Stimulated activated memory B cell treated with anti-CD40 and anti-IgM and Interleukin-4, amounts not matched to agents 10 μg/mL and 1 μg/mL and 100 μg/mL, for 72 hours (primary cell): ENCODE measurements around the gene CPPED1.
"Not testable (repeated sequence)": the region's sequence is repeated elsewhere in the genome, so short reads cannot be mapped to it uniquely, and the experiment has no call there.

Source experiments
- ATAC-seq: fragments of 150-1000 bp; cut with Tn5 transposase; 2 replicates; pipeline ENCODE4 v1.10.0; 2021
- H3K27ac Mint-ChIP-seq: one replicate; pipeline ENCODE4 v1.8.0; 2022; ENCODE audit warnings: mild to moderate bottlenecking, mixed read lengths
- H3K27me3 Mint-ChIP-seq: one replicate; pipeline ENCODE4 v1.8.0; 2022; ENCODE audit warnings: mixed read lengths
- H3K36me3 Mint-ChIP-seq: one replicate; pipeline ENCODE4 v1.8.0; 2022; ENCODE audit warnings: mixed read lengths
- H3K4me1 Mint-ChIP-seq: one replicate; pipeline ENCODE4 v1.8.0; 2022; ENCODE audit warnings: mixed read lengths
- H3K4me3 Mint-ChIP-seq: one replicate; pipeline ENCODE4 v1.8.0; 2022; ENCODE audit warnings: mild to moderate bottlenecking, moderate library complexity, mixed read lengths
- H3K9me3 Mint-ChIP-seq: one replicate; pipeline ENCODE4 v1.8.0; 2022; ENCODE audit warnings: mixed read lengths

The CPPED1 gene

GRCh38 chr16:12793120-12793864 is 10.4 kb downstream of the CPPED1 start:
- no peaks in the 10 kb centered on the region for H3K27me3 Mint-ChIP-seq
- no peak for ATAC-seq
- H3K9me3 Mint-ChIP-seq, result peaks cover 6% of the 10 kb centered on the region
- peaks cover 31% of the 10 kb centered on the region for H3K36me3 Mint-ChIP-seq
- no peak overlapping the region for H3K27ac Mint-ChIP-seq
- H3K4me1 Mint-ChIP-seq, result no peaks in the 10 kb centered on the region
- no peak overlapping the region for H3K4me3 Mint-ChIP-seq

DNA sequence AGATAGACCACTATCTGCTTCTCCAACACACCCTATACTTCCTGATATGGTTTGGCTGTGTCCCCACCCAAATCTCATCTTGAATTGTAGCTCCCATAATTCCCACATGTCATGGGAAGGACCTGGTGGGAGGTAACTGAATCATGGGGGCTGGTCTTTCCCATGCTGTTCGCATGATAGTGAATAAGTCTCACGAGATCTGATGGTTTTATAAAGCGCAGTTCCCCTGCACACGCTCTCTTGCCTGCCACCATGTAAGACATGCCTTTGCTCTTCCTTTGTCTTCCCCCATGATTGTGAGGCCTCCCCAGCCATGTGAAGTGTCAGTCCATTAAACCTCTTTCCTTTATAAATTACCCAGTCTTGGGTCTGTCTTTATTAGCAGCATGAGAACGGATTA is 11.2 kb downstream of the CPPED1 start:
- H3K36me3 Mint-ChIP-seq, result peaks cover 36% of the 10 kb centered on the region
- H3K27ac Mint-ChIP-seq, H3K4me3 Mint-ChIP-seq, H3K9me3 Mint-ChIP-seq, H3K4me1 Mint-ChIP-seq, H3K27me3 Mint-ChIP-seq, ATAC-seq: not testable (repeated sequence)

GRCh38 chr16:12791340-12791739 is 12.3 kb downstream of the CPPED1 start:
- Mint-ChIP-seq H3K27ac (no peak overlapping the region), H3K36me3 (peaks cover 36% of the 10 kb centered on the region), H3K4me1 (no peaks in the 10 kb centered on the region), H3K9me3 (peaks cover 6% of the 10 kb centered on the region), H3K4me3 (no peak overlapping the region), H3K27me3 (no peaks in the 10 kb centered on the region)
- no peak for ATAC-seq

DNA sequence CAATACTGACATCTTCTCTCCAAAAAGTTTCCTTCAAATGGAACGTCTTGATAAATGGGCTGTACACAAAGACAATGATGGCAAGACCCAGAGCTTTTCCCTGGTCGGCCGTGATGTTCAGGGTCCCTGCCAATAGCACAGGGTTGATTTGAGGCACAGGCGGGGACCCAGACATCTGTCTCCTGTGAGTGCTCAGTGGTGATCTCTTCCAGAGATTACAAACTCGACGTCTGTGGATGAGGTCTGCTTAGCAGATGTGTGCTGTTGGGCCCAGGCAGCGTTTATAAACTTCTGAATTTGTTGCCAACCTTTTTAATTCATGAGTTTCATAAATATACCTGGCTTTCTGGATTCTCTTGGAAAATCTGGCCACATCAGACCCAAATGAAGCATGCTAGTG is 14.9 kb downstream of the CPPED1 start:
- Mint-ChIP-seq H3K27ac (no peak overlapping the region), H3K4me1 (no peaks in the 10 kb centered on the region), H3K9me3 (peaks cover 6% of the 10 kb centered on the region), H3K4me3 (no peak overlapping the region), H3K27me3 (no peaks in the 10 kb centered on the region), H3K36me3 (peaks cover 40% of the 10 kb centered on the region)
- no peak for ATAC-seq

- H3K4me1 Mint-ChIP-seq, result no peaks in the 10 kb centered on the region
- H3K27me3 Mint-ChIP-seq, result no peaks in the 10 kb centered on the region
- no peaks in the 10 kb centered on the region for H3K9me3 Mint-ChIP-seq
- no peak for ATAC-seq
- H3K27ac Mint-ChIP-seq, result no peak overlapping the region
- peaks cover 29% of the 10 kb centered on the region for H3K36me3 Mint-ChIP-seq
- H3K4me3 Mint-ChIP-seq, result no peak overlapping the region
These were observed 17.6 kb downstream of the CPPED1 start for GRCh38 chr16:12786081-12786480.

GRCh38 chr16:12784076-12784475 is 19.6 kb downstream of the CPPED1 start:
- Mint-ChIP-seq H3K4me1 (no peaks in the 10 kb centered on the region), H3K4me3 (no peak overlapping the region), H3K27ac (no peak overlapping the region), H3K36me3 (peaks cover 43% of the 10 kb centered on the region), H3K9me3 (no peaks in the 10 kb centered on the region), H3K27me3 (no peaks in the 10 kb centered on the region)
- no peak for ATAC-seq

DNA sequence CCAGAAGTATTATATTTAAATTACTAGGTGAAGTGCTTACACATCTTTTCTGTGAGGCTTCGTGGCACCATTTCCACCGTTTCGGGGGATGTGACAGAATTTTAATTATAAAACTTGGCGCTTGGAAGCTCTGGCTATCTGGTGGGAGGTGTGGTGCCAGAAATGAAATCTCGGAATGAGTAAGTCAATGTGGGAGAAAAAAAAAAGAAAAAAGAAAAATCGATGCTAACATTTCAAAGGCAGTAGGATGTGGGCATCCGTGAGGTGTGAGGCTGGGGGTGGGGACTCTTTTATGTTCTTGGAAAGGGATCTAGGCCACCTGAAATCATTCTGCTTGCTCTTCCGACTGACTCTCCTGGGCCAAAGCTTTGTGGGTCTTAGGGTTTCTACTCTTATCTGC is 21.9 kb downstream of the CPPED1 start:
- H3K4me3 Mint-ChIP-seq, result no peak overlapping the region
- H3K4me1 Mint-ChIP-seq, result no peaks in the 10 kb centered on the region
- peaks cover 33% of the 10 kb centered on the region for H3K36me3 Mint-ChIP-seq
- H3K27ac Mint-ChIP-seq, result no peak overlapping the region
- no peak for ATAC-seq
- H3K27me3 Mint-ChIP-seq, result no peaks in the 10 kb centered on the region
- H3K9me3 Mint-ChIP-seq, result no peaks in the 10 kb centered on the region

GRCh38 chr16:12780467-12780866 is 23.2 kb downstream of the CPPED1 start:
- no peak overlapping the region for H3K27ac Mint-ChIP-seq
- no peaks in the 10 kb centered on the region for H3K4me1 Mint-ChIP-seq
- no peak overlapping the region for H3K4me3 Mint-ChIP-seq
- no peak for ATAC-seq
- peaks cover 3% of the 10 kb centered on the region for H3K9me3 Mint-ChIP-seq
- H3K27me3 Mint-ChIP-seq, result no peaks in the 10 kb centered on the region
- H3K36me3 Mint-ChIP-seq, result peaks cover 47% of the 10 kb centered on the region

- Mint-ChIP-seq H3K27ac (no peak overlapping the region), H3K4me1 (no peaks in the 10 kb centered on the region), H3K36me3 (peaks cover 57% of the 10 kb centered on the region), H3K27me3 (no peaks in the 10 kb centered on the region), H3K9me3 (peaks cover 3% of the 10 kb centered on the region), H3K4me3 (no peak overlapping the region)
- ATAC-seq, result no peak
These were observed 25.0 kb downstream of the CPPED1 start for GRCh38 chr16:12778726-12779125.

GRCh38 chr16:12775656-12776236 is 27.9 kb downstream of the CPPED1 start:
- H3K4me1 Mint-ChIP-seq, result no peaks in the 10 kb centered on the region
- no peaks in the 10 kb centered on the region for H3K27me3 Mint-ChIP-seq
- H3K9me3 Mint-ChIP-seq, result peaks cover 3% of the 10 kb centered on the region
- ATAC-seq, result no peak
- no peak overlapping the region for H3K27ac Mint-ChIP-seq
- H3K4me3 Mint-ChIP-seq, result no peak overlapping the region
- H3K36me3 Mint-ChIP-seq, result peaks cover 58% of the 10 kb centered on the region

GRCh38 chr16:12773221-12773620 is 30.5 kb downstream of the CPPED1 start:
- H3K27ac Mint-ChIP-seq, result no peak overlapping the region

GRCh38 chr16:12771341-12771798 is 32.3 kb downstream of the CPPED1 start:
- no peak for ATAC-seq
- Mint-ChIP-seq H3K36me3 (peaks cover 51% of the 10 kb centered on the region), H3K4me1 (no peaks in the 10 kb centered on the region), H3K27me3 (no peaks in the 10 kb centered on the region), H3K4me3 (no peak overlapping the region), H3K27ac (no peak overlapping the region), H3K9me3 (peaks cover 1% of the 10 kb centered on the region)

More at GRCh38 chr16:12773221-12773620, 30.5 kb downstream of the CPPED1 start:
- Mint-ChIP-seq H3K27me3 (no peaks in the 10 kb centered on the region), H3K36me3 (peaks cover 45% of the 10 kb centered on the region), H3K9me3 (peaks cover 3% of the 10 kb centered on the region), H3K4me3 (no peak overlapping the region), H3K4me1 (no peaks in the 10 kb centered on the region)
- no peak for ATAC-seq

GRCh38 chr16:12769525-12769924 is 34.2 kb downstream of the CPPED1 start:
- Mint-ChIP-seq H3K27me3 (no peaks in the 10 kb centered on the region), H3K4me1 (no peaks in the 10 kb centered on the region), H3K4me3 (no peak overlapping the region), H3K36me3 (peaks cover 33% of the 10 kb centered on the region), H3K9me3 (no peaks in the 10 kb centered on the region), H3K27ac (no peak overlapping the region)
- ATAC-seq, result no peak

DNA sequence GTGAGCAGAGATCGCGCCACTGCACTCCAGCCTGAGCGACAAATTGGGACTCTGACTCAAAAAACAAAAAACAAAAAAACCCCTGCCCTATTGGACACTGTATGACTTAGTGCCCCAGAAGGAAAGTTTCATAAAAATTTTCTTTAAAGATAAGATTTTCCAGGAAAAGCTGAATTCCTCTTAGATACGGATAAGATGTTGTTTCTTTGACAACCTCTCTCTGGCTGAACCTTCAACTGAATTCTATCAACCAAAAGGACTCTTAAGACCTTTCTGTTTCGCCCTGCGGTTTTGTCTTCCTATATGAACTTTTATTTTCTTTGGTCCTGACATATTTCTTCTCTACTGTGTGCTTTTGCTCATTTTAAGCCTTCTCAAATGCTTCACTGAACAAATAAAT is 35.8 kb downstream of the CPPED1 start:
- ATAC-seq, result no peak
- Mint-ChIP-seq H3K4me1 (no peaks in the 10 kb centered on the region), H3K27me3 (no peaks in the 10 kb centered on the region), H3K4me3 (no peak overlapping the region), H3K27ac (no peak overlapping the region), H3K9me3 (no peaks in the 10 kb centered on the region), H3K36me3 (peaks cover 25% of the 10 kb centered on the region)

DNA sequence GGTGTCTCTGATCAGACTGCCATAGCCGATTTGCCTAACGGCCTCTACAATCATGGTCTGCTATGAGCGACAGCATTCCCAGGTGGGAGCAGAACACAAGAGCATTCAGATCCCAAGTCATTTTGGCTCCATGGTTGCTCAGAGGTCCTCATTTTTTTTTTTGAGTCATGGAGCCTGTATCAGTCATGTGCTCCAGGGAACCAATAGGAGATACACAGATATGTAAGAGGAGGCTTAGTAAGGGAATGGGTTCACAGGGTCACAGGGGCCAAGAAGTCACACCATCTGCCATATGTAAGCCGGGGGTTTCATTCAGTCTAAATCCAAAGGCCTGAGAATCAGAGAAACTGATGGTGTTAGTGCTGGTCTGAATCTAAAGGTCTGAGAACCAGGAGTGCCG is 36.8 kb downstream of the CPPED1 start:
- Mint-ChIP-seq H3K36me3 (peaks cover 20% of the 10 kb centered on the region), H3K4me3 (no peak overlapping the region), H3K27ac (no peak overlapping the region), H3K4me1 (no peaks in the 10 kb centered on the region), H3K27me3 (no peaks in the 10 kb centered on the region), H3K9me3 (no peaks in the 10 kb centered on the region)
- ATAC-seq, result no peak

- not testable (repeated sequence) for H3K27ac Mint-ChIP-seq, H3K9me3 Mint-ChIP-seq, H3K4me1 Mint-ChIP-seq, H3K27me3 Mint-ChIP-seq, ATAC-seq, H3K4me3 Mint-ChIP-seq
- peaks cover 16% of the 10 kb centered on the region for H3K36me3 Mint-ChIP-seq
These were observed 37.5 kb downstream of the CPPED1 start for GRCh38 chr16:12766208-12766607.
